Stimulated activated naive CD8-positive, alpha-beta T cell treated with anti-CD3 and anti-CD28 coated beads, Interleukin-15, Interleukin-2, amounts not matched to agents 100 ng/mL and 50 ng/mL, for 24 hours (primary cell): ENCODE measurements around the gene SH2D4B.
A peak's percentile ranks its signal among the peaks of the same experiment; 100 is the strongest.

Source experiments
- H3K27ac Mint-ChIP-seq: one replicate; pipeline ENCODE4 v1.8.0; 2021; ENCODE audit warnings: mild to moderate bottlenecking, mixed read lengths
- H3K27me3 Mint-ChIP-seq: one replicate; pipeline ENCODE4 v1.8.0; 2021; ENCODE audit warnings: mixed read lengths
- H3K36me3 Mint-ChIP-seq: one replicate; pipeline ENCODE4 v1.8.0; 2021; ENCODE audit warnings: low read depth, mixed read lengths
- H3K4me1 Mint-ChIP-seq: one replicate; pipeline ENCODE4 v1.8.0; 2021; ENCODE audit warnings: low read depth, mixed read lengths
- H3K4me3 Mint-ChIP-seq: one replicate; pipeline ENCODE4 v1.8.0; 2021; ENCODE audit warnings: mild to moderate bottlenecking, mixed read lengths
- H3K9me3 Mint-ChIP-seq: one replicate; pipeline ENCODE4 v1.8.0; 2021; ENCODE audit warnings: mixed read lengths

SH2D4B gene

GRCh38 chr10:80633383-80633860 lies 95.7 kb downstream of the SH2D4B start:
- H3K36me3 Mint-ChIP-seq = no peaks in the 10 kb centered on the region
- no peak overlapping the region for H3K4me3 Mint-ChIP-seq
- H3K4me1 Mint-ChIP-seq = no peaks in the 10 kb centered on the region
- H3K27me3 Mint-ChIP-seq = no peaks in the 10 kb centered on the region
- H3K9me3 Mint-ChIP-seq = no peaks in the 10 kb centered on the region
- H3K27ac Mint-ChIP-seq = no peak overlapping the region

GRCh38 chr10:80633910-80634309 lies 96.2 kb downstream of the SH2D4B start:
- Mint-ChIP-seq H3K27ac (no peak overlapping the region), H3K4me1 (no peaks in the 10 kb centered on the region), H3K4me3 (no peak overlapping the region), H3K27me3 (no peaks in the 10 kb centered on the region), H3K9me3 (no peaks in the 10 kb centered on the region), H3K36me3 (no peaks in the 10 kb centered on the region)

DNA sequence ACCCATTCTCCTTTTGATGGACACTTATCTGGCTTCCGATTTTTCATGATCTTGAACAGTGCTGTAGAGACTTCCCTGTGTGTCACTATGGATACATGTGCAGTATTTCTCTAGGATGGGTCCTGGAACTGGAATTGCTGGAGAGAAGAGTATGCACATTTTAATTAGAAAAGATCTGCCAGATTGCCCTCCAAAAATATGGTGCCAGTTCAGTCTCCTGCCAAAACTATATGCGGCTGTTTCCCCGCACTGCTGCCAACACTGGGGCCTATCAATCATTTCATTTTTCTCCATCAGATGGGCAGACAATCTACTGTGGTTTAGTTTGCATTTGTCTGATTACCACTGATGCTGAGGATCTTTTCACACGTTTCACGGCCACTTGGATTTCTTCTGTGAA lies 105.0 kb downstream of the SH2D4B start:
- Mint-ChIP-seq H3K27ac (no peak overlapping the region), H3K27me3 (peaks cover 11% of the 10 kb centered on the region), H3K4me3 (no peak overlapping the region), H3K4me1 (no peaks in the 10 kb centered on the region), H3K36me3 (no peaks in the 10 kb centered on the region), H3K9me3 (no peaks in the 10 kb centered on the region)

- H3K9me3 Mint-ChIP-seq = no peaks in the 10 kb centered on the region
- H3K4me3 Mint-ChIP-seq = no peak overlapping the region
- no peaks in the 10 kb centered on the region for H3K36me3 Mint-ChIP-seq
- peaks cover 14% of the 10 kb centered on the region for H3K27me3 Mint-ChIP-seq
- no peak overlapping the region for H3K27ac Mint-ChIP-seq
- H3K4me1 Mint-ChIP-seq = no peaks in the 10 kb centered on the region
Observed at GRCh38 chr10:80646366-80646765, 108.7 kb downstream of the SH2D4B start.

- no peaks in the 10 kb centered on the region for H3K4me1 Mint-ChIP-seq
- H3K4me3 Mint-ChIP-seq = no peak overlapping the region
- H3K36me3 Mint-ChIP-seq = no peaks in the 10 kb centered on the region
- no peak overlapping the region for H3K27ac Mint-ChIP-seq
- peaks cover 14% of the 10 kb centered on the region for H3K27me3 Mint-ChIP-seq
- H3K9me3 Mint-ChIP-seq = no peaks in the 10 kb centered on the region
Observed at GRCh38 chr10:80647173-80647833, 109.6 kb downstream of the SH2D4B start.

DNA sequence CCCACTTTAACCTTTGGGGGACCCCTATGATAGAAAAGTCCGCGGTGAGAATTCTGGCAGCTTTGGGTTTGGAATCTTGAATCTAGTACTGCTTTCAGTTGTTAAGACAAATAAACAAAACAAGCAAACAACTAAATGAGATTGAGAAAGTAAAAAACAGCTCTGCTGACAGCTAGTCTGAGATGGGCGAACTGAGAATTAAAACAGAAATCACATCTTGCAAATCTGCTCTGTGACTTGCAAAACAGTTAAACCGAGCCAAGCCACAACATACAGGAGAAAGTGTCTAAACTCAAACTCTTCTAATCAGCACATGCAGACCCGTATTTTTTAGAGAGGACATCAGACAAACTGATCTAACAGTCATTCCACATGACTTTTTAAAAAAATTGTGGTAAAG lies 110.4 kb downstream of the SH2D4B start:
- Mint-ChIP-seq H3K4me1 (no peaks in the 10 kb centered on the region), H3K36me3 (no peaks in the 10 kb centered on the region), H3K27ac (no peak overlapping the region), H3K27me3 (peaks cover 14% of the 10 kb centered on the region), H3K4me3 (no peak overlapping the region), H3K9me3 (no peaks in the 10 kb centered on the region)

DNA sequence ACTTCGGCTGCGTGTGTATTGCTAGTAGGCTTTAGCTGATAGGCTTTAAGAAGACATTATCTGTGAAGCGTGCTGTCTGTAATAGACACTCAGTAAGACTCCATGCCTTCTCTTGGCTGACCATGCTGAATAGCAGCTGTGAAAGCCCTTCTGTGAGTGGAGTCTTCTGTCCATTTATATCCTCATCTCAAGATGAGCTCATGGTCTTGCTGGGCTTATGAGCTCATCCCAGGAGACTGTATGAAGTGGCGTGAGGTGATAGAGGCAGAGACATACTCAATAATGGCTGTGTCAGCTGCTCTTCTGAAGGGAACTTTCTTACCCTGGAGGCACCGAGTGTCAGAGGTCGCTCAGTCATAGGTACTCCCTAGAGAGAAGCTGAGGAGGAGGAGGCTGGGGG lies 111.5 kb downstream of the SH2D4B start:
- Mint-ChIP-seq H3K27ac (no peak overlapping the region), H3K36me3 (no peaks in the 10 kb centered on the region), H3K4me1 (no peaks in the 10 kb centered on the region), H3K9me3 (peaks cover 10% of the 10 kb centered on the region), H3K27me3 (peaks cover 22% of the 10 kb centered on the region), H3K4me3 (no peak overlapping the region)

GRCh38 chr10:80655898-80656297 lies 118.2 kb downstream of the SH2D4B start:
- Mint-ChIP-seq H3K4me1 (no peaks in the 10 kb centered on the region), H3K36me3 (no peaks in the 10 kb centered on the region), H3K27ac (no peak overlapping the region)

DNA sequence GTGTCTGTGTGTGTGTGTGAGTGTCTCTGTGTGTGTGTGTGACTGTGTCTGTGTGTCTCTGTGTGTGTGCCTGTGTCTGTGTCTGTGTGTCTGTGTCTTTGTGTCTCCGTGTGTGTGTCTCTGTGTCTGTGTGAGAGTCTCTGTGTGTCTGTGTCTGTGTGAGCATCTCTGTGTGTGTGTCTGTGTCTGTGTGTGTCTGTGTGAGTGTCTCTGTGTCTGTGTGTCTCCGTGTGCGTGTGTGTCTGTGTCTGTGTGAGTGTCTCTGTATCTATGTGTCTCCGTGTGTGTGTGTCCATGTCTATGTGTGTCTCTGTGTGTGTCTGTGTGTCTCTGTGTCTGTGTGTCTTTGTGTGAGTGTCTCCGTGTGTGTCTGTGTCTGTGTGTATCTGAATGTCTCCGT lies 120.4 kb downstream of the SH2D4B start:
- H3K4me3 Mint-ChIP-seq = no peak overlapping the region
- H3K9me3 Mint-ChIP-seq = peaks cover 10% of the 10 kb centered on the region
- peaks cover 15% of the 10 kb centered on the region for H3K27me3 Mint-ChIP-seq

More at GRCh38 chr10:80655898-80656297, 118.2 kb downstream of the SH2D4B start:
- Mint-ChIP-seq H3K27me3 (peaks cover 8% of the 10 kb centered on the region), H3K4me3 (no peak overlapping the region), H3K9me3 (peaks cover 10% of the 10 kb centered on the region)

GRCh38 chr10:80659289-80659688 lies 121.6 kb downstream of the SH2D4B start:
- H3K36me3 Mint-ChIP-seq = no peaks in the 10 kb centered on the region
- no peak overlapping the region for H3K27ac Mint-ChIP-seq
- no peak overlapping the region for H3K4me3 Mint-ChIP-seq
- H3K9me3 Mint-ChIP-seq = no peaks in the 10 kb centered on the region
- H3K4me1 Mint-ChIP-seq = peaks cover 8% of the 10 kb centered on the region
- peaks cover 12% of the 10 kb centered on the region for H3K27me3 Mint-ChIP-seq

More for the DNA sequence above, 120.4 kb downstream of the SH2D4B start:
- Mint-ChIP-seq H3K27ac (no peak overlapping the region), H3K4me1 (peaks cover 8% of the 10 kb centered on the region), H3K36me3 (no peaks in the 10 kb centered on the region)

DNA sequence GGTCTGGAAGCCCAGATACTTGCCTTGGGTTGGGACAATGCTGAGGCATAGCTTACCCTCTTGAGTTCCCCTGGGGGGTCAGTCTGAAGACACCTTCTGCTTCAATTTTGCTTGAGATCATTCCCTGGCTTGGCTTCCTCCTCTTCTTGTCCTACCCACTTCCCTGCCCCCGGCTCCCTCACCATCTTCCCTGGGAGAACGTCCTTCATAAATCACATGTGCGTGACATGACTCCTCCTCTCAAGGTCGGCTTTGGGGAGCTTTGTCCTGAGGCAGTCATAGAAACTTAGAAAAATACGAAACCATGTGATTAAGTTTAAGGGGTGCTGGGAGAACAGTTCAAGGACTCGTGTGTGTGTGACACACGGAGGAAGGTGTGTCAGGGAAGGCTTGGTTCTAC lies 122.6 kb downstream of the SH2D4B start:
- no peaks in the 10 kb centered on the region for H3K36me3 Mint-ChIP-seq
- no peak overlapping the region for H3K4me3 Mint-ChIP-seq
- peaks cover 14% of the 10 kb centered on the region for H3K27me3 Mint-ChIP-seq
- H3K27ac Mint-ChIP-seq = no peak overlapping the region
- peaks cover 8% of the 10 kb centered on the region for H3K4me1 Mint-ChIP-seq
- no peaks in the 10 kb centered on the region for H3K9me3 Mint-ChIP-seq

DNA sequence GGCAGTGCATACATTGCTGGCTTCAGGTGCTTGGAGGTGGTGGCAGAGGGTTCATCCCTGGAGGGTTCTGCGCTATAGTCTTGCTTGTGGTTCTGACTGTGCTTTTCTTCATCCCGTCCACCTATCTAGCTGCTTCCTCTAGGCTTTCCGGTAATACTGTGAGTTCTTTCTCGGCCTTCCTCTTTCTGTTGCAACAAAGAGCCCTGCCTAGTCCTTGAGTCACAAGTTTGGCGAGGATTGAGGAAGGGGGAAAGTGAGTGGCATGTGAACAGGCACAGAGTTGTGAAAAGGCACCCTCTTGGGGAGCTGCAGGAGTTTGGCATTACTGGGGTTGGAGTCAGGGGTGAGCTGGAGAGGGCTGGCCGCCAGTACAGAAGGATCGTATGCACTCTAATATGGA lies 123.0 kb downstream of the SH2D4B start:
- H3K27ac Mint-ChIP-seq = no peak overlapping the region
- H3K4me3 Mint-ChIP-seq = no peak overlapping the region
- no peaks in the 10 kb centered on the region for H3K9me3 Mint-ChIP-seq
- H3K4me1 Mint-ChIP-seq = peaks cover 8% of the 10 kb centered on the region
- H3K36me3 Mint-ChIP-seq = no peaks in the 10 kb centered on the region
- peaks cover 14% of the 10 kb centered on the region for H3K27me3 Mint-ChIP-seq

DNA sequence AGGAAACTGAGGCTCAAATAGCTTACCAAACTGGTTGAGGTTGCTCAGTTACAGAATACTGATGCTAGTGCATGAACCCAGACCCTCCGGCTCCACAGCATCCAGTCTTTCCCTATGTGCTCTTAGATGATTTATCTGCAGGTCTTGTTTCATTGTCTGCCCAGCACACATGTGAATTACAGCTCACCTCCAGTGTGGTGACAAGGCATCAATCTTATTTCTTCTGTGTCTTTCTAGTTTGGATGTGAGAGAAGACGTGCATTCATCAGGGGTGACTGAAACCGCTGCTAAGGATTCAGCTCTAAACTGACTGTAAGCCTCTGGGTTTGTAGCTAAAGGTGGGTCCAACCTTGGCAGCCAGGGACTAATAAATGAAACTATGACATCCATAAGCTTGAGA lies 123.8 kb downstream of the SH2D4B start:
- Mint-ChIP-seq H3K27me3 (peaks cover 14% of the 10 kb centered on the region), H3K27ac (no peak overlapping the region), H3K9me3 (no peaks in the 10 kb centered on the region), H3K4me1 (peaks cover 8% of the 10 kb centered on the region), H3K4me3 (no peak overlapping the region), H3K36me3 (no peaks in the 10 kb centered on the region)

GRCh38 chr10:80662429-80663261 lies 124.9 kb downstream of the SH2D4B start:
- H3K9me3 Mint-ChIP-seq = no peaks in the 10 kb centered on the region
- H3K36me3 Mint-ChIP-seq = no peaks in the 10 kb centered on the region
- peak overlapping the region; percentile 66 for H3K4me3 Mint-ChIP-seq
- H3K27me3 Mint-ChIP-seq = peaks cover 14% of the 10 kb centered on the region
- H3K27ac Mint-ChIP-seq = no peak overlapping the region
- peaks cover 8% of the 10 kb centered on the region for H3K4me1 Mint-ChIP-seq

GRCh38 chr10:80664071-80664680 lies 126.5 kb downstream of the SH2D4B start:
- Mint-ChIP-seq H3K4me3 (no peak overlapping the region), H3K36me3 (no peaks in the 10 kb centered on the region), H3K27ac (no peak overlapping the region), H3K27me3 (peaks cover 14% of the 10 kb centered on the region), H3K4me1 (peaks cover 8% of the 10 kb centered on the region), H3K9me3 (no peaks in the 10 kb centered on the region)
